ENCODE data around the gene MORF4L1.
"Not testable (repeated sequence)": the region's sequence is repeated elsewhere in the genome, so short reads cannot be mapped to it uniquely, and the experiment has no call there.

The MORF4L1 gene

DNA sequence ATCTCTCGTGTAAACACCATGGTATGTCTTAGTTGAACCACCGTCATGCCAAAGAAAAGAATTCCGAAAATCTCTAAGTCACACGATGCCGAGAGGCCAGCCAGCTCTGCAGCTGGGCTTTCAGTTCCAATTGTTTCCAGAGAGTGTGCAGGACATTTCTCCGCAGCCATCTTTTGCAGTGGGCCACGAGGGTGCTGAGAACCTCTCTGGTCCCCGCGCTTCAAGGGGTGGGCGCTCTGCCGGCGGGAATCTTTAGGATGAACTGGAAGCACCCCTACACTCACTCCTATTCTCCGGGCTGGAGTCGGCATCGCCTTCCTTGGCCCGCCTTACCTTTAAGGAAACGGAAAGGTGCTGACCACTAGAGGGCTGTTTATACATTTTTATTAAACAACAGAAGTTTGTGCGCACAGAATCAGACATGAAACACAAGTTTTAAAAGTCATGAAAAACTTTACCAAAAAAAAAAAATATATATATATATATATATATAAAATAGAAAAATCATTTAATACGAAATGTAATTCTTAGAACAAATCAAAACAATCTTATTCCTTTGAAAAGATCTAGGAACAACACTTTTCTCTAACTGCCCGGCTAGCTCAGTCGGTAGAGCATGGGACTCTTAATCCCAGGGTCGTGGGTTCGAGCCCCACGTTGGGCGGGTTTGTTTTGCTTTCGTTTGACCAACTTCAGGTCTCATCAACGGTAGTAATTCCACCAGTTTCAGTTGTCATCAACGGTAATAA is 12.5 kb upstream of the MORF4L1 start:
- peak; percentile 5 for DNase-seq

DNA sequence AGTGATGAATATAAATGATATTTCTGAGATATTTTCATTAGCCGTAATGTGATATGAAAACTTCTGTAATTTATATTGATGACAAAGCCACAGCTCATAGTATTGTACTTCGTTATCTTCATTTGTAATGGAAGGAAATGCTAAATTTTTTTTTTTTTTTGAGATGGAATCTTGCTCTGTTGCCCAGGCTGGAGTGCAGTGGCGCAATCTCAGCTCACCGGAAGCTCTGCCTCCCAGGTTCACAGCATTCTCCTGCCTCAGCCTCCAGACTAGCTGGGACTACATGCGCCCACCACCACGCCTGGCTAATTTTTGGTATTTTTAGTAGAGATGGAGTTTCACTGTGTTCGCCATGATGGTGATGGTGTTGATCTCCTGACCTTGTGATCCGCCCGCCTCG is 7.1 kb upstream of the MORF4L1 start:
- DNase-seq: not testable (repeated sequence)

DNA sequence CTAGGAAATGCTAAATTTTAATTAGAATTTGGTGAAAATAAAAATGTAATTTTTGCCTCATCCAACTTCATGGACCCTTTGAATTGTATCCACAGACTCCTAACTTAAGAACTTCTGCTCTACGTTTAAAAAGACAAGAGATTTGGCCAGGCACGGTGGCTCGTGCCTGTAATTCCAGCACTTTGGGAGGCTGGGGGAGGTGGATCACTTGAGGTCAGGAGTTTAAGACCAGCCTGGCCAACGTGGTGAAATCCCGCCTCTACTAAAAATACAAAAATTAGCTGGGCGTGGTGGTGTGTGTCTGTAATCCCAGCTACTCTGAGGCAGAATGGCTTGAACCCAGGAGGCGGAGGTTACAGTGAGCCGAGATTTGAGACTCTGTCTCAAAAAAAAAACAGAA is 6.7 kb upstream of the MORF4L1 start:
- DNase-seq: not testable (repeated sequence)

DNA sequence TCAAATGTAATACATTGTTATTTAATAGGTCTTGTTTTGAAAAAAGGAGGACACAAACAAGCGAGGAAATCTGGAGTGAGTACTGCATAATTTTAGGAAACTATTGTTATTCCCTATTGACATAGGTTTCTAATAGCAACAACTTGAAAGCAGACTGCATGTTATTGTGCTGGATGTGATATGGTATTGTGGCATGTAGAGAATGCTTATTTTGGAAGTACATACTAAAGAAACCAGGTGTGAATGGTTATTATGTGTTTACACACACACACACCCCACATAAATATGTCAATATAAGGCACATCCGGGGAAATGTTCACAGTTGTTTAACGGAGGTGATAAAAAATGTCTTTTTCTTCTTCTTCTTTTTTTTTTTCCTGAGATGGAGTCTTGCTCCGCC is 5.9 kb upstream of the MORF4L1 start:
- DNase-seq: no peak

DNA sequence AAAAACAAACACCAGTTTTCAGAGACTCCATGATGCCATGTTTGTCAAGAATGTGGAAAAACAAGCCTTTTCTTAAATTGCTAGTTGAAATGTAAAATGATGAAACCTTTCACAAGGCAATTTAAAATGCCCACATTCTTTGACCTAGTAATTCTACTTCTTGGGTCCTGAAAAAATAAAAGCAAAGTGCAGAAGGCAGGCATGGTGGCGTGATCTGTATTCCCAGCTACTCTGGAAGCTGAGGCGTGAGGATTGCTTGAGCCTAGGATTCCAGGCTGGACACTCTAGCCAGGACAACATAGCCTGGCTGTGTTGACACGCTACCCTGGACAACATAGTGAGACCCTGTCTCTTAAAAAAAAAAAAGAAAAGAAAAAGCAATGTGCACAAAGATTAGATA is 4.3 kb upstream of the MORF4L1 start:
- DNase-seq: no peak

DNA sequence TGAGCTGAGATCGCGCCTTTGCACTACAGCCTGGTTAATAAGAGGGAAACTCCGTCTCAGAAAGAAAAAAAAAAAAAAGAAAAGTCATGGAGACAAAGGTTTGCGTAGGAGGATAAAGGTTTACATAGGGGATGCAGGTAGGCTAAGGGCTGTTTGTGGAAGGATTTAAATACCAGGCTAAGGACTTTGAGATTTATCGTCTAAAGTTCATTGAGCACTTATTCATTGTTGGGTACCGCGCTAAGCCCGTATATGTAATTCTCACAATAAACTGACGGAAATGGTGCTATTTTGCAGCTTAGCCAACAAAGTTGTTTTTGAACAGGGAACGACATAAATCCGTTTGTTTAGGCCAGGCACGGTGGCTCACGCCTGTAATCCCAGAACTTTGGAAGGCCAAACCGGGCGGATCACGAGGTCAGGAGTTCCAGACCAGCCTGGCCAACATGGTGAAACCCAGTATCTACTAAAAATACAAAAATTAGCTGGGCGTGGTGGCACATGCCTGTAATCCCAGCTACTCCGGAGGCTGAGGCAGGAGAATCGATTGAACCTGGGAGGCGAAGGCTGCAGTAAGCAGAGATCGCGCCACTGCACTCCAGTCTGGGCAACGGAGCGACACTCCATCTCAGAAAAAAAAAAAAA is 1.1 kb upstream of the MORF4L1 start:
- DNase-seq: not testable (repeated sequence)

DNA sequence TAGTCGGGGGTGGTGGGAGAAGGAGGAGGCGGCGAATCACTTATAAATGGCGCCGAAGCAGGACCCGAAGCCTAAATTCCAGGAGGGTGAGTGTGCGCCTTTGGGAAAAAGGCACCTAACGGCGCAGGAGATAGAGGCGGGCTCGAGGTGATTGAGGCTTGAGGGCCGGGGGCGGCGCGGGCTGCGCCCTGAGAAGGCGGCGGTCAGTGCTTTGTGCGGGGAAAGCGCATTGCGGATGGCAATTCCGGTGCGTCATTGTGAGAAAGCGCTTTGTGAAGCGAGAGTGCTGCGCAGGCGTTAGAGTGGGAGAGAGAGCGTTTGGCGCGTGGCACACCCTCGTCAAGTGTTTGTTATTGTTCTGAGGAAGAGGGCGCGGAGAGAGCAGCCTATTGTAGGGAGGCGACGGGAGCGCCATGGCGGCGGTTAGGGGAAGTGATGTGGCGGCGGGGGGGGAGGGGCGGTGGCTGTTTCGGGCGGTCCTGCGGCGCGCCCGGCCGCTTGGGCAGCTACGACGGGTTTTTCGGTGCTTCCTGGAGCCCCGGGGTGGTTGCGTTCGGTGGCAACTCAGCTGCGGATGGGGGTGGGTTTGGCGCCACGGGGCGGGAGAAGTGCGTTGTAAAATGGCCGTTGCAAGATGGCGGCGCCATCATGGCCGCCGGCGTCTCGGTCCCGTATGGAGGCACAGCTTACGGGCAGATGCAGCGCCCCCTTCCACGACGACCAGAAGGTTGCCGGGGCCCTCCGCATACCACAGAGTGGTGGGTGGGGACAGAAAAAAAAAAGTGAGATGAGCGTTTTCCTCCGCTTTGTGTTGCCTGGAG is 492 bp downstream of the MORF4L1 start:
- peak; percentile 23 for DNase-seq

DNA sequence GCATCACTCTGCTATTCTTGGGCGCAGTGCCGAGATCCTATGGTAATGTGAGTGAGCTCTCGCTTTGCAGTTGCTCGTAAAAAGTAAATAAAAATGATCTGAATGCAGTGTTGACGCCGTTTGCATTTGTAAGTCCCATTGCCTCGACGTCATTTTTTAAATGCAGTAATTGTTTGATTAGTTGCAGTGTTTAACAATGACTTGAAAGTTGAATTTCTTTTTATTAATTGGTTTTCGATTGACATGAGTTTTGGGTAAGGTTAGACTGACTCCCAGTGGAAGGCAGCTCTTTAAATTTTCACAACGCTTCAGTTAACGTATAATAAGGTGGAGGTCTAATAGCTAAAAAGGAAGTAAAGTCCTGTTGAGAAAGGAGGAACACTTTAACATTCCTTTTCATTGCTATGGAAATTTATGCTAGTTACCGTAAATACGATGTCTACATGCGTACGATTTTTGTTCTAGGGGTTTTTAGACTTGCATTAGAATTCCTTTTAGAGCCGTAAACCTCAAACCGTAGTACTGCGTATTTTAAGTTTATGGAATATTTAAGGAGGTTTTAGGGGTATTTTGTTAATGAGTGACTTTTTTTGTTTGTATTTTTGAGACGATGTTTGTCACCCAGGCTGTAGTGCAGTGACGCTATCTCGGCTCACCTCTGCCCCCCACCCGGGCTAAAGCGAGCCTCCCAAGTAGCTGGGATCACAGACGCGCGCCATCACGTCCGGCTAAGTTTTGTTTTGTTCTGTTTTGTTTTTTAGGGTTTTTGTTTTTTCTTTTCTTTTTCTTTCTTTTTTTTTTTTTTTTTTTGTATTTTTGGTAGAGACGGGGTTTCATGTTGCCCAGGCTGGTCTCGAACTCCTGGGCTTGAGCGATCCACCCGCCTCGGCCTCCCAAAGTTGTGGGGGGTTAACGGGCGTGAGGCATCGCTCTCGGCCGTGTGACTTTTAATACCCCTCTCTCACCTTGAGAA is 1.4 kb downstream of the MORF4L1 start:
- DNase-seq: no peak

DNA sequence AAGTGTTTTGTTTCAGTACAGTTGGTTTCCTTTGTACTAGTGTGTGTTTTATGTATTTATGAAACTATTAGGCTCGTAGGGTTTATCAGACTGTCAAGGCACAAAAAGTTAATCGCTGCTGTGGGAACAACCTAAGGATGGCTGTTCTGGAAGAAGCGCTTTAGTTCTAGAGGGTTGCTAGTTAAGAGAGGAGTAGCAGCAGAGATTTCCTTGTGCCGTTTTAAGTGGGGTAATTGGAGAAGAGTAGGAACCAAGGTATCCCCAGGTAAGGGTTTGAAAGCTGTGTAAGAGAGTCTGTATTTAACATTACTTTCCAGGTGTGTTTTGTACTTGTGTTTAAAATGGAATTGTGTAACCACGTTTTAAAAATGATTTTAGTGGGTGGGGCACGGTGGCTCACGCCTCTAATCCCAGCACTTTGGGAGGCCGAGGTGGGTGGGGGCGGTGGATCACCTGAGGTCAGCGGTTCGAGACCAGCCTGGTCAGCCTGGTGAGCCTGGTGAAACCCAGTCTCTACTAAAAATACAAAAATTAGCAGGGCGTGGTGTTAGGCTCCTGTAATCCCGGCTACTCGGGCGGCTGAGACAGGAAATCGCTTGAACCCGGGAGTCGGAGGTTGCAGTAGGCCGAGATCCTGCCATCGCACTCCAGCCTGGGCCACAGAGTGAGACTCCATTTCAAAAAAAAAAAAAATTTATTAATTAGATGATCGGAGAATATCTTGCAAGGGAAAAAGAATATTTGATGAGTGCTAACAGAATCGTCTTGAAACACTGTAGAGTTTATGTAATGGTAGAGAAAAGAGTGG is 2.6 kb downstream of the MORF4L1 start:
- no peak for DNase-seq

DNA sequence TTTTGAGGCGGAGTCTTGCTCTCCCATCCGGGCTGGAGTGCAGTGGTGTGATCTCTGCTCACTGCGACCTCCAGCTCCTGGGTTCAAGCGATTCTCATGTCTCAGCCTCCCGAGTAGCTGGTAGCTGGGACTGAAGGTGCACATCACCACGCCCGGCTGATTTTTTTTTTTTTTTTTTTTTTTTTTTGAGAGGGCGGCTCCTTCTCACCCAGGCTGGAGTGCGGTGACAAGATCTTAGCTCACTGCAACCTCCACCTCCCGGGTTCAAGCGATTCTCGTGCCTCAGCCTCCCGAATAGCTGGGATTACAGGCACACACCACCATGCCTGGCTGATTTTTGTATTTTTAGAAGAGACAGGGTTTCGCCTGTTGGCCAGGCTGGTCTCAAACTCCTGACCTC is 4.3 kb downstream of the MORF4L1 start:
- DNase-seq: not testable (repeated sequence)

DNA sequence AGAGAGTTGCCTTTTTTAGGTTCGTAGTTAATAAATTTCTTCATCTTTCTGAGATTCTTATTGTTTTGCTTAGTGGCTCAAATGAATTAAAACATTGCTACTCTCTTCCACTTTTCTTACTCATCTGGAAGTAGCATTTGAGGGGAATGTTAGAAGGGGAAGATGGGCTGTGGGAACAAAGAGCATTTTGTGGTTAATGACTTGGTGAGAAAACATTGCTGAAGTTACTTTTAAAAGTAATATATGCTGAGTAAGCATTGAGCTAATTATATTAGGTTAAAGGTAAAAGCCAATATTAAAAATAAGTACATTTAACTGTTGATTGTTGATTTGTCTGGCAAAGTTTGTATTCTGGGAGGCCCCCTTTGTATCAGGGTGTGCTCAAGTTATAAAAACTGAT is 5.7 kb downstream of the MORF4L1 start:
- DNase-seq: no peak

DNA sequence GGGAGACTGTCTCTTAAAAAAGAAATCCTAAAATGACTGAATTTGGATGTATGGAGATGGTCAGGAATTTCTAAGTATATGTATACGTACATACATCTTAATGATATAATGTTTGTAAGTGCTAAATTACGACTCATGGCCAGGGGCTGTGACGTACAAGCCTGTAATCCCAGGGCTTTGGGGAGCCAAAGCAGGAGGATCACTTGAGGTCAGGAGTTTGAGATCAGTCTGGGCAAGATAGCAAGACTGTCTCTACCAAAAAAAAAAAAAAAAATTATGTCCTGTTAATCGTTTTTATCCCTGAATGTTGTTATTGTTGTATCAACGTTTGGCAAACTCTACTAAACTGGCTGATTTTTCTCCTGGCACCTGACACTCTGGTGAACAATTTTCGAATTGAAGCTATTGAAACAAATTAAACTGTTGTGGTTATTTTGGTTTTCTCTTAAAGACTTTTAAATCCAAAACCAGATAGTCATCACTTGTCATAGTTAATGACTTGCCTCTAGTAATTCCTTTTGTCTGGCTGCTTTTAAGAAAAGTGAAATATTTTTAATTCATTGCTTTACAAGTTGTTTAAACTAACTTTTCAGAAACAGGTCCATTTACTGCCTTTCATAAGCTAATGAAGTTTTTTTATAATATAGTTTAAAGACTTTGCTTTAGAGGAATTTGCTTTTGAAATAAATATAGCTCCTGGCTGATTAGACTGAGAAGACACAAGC is 7.0 kb downstream of the MORF4L1 start:
- DNase-seq: no peak

DNA sequence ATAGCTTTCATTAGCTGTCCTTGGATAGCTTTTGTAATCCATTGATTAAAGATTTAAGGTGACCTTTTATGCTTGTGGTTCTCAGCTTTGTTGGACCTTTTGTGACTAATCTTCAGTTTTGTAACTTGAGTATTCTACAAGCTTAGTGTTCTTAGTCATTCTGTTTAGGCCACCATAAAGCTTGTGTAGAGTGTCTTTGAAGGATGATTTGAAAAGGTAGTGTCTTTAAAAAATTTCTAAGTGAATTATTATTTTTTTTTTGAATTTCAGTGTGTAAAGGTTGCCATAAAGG is 7.5 kb downstream of the MORF4L1 start:
- DNase-seq: no peak

DNA sequence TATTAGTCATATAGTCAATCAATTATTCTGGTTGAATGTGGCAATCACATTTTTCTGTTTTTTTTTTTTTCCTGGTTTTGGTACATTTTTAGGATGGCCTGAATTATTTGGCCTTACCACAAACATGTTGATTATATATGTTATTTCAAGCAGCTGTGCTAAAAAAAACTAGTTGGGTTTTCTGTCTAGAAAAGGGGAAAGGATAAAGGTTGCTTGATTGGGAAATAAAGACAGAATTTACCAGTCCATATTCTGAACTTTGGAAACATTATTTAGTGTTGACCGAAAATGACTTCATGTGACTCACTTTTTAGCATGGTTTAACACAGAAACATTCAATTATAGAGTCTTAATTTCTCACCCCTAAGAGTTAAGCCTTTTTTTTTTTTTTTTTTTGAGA is 8.1 kb downstream of the MORF4L1 start:
- no peak for DNase-seq

DNA sequence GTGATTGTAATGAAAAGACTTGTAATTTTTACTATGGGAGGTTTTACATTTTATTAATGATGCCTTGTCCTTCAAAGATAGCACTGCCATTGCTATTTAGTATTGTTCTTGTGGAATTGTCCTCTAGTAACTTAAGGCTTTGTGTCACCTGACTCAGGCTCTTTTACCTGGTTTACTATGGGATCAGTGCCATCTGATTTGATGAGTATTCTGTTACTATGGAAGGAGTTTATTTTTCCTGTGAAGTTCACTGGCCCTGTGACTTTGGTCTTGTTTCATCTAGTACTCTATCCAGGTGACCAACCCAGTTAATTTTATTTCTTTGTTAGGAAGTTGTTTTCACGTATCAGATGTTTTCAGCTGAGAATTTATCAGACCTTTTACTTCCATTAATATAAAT is 9.0 kb downstream of the MORF4L1 start:
- DNase-seq: no peak

DNA sequence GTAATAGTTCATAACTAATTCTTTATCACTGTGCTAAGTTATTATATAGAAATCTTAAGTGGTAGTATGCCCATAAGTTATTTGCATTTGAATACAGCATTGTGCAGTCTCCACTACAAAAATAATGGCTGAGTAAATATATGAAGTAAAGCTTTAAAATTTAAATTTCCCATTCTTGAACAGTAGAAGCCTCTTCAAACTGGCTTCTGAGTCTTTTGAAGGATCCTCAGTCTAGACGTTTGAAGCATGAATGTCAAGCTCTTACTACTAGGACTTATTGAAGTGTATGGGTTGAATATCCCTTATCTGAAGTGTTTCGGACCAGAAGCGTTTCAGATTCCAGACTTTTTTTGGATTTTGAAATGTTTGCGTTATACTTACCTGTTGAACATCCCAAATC is 16.3 kb downstream of the MORF4L1 start:
- DNase-seq: no peak

DNA sequence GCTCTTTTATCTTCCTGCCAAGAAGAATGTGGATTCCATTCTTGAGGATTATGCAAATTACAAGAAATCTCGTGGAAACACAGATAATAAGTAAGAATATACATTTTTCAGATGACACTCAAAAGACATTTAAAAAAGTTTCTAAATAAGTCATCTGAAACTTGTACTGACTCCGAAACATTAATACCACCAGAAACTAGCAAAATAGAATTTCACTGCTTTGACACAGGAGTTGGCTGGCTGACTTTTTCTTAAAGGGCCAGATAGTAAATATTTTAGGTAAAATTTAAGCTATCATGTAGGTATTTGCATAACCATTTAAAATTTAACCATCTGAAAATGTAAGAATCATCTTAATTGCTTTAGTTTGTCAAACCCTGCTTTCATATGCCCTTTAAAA is 20.8 kb downstream of the MORF4L1 start:
- DNase-seq: no peak

DNA sequence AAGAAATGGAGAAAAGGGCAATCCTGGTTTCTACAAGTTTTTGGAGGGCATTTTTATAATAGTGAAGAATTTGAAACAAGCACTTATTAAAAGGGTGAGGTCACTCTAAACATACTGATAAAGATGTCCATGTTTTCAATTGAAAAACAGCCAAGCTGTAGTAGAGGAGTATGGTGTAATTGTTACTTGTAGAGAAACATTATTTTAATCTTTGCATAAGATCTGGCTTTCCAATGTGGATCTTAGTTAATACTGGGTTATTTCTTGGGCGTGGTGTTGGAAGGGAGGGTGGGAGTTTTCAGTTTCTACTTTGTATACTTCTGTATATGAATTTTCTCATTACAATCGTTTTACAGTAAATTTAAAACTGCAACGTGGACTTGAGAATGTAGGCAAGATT is 22.8 kb downstream of the MORF4L1 start:
- no peak for DNase-seq

DNA sequence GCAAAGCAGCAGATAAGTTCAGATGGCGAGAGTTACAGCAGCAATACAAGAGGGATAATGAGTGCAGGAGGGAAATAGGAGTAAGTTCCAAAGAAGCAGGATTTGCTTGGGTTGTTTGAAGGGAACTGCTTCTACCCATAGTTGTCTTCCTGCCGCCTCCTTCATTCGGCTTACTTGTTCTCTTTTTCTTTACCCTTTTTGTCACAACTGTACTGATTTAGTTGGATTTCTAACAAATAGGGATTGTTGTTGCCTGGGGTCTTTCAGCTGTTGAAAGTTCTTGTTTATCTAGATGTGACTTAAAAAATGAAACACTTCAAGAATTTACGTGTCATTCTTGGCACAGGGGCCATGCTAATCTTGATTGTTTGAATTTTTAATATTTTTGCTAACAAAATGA is 25.9 kb downstream of the MORF4L1 start:
- DNase-seq: no peak

DNA sequence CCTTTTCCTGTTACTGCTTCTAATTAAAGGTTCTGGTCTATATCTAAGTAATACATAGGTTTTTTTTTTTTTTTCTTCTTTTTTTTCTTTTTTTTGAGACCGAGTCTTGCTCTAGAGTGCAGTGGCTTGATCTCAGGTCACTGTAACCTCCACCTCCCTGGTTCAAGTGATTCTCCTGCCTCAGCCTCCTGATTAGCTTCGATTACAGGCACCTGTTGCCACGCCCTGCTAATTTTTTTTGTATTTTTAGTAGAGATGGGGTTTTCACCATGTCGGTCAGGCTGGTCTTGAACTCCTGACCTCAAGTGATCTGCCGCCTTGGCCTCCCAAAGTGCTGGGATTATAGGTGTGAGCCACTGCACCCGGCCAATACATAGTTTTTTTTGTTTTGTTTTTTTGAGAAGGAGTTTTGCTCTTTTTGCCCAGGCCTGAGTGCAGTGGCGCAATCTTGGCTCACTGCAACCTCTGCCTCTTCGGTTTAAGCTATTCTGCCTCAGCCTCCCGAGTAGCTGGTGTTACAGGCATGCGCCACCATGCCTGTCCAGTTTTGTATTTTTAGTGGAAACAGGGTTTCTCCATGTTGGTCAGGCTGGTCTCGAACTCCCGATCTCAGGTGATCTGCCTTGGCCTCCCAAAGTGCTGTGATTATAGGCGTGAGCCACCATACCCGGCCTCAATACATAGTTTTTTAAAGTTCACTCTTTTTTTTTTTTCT is 28.3 kb downstream of the MORF4L1 start:
- not testable (repeated sequence) for DNase-seq

All from NCI-H2029 treated with DMSO at 0.1 percent for 48 hours (cell line).